Measurements from ENCODE around the gene TEX36.

The TEX36 gene

DNA sequence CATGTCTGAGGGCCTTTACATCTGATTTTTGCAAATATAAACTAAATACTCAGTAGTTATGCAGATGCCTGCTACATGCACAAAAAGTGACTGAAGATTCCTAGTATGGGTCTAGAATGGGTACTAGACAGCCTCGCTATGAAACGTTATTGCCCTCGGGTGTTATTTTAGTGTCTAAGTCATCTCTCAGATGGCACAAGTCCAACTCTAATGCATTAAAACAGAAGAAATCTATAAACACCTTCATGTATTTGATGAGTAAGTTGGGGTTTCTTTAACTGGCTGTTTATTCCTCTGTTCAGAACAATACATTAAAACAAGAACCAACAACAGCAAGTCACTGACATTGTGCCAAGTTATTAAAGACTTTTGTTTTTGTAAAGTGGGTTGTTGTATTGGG, 41.6 kb downstream of the TEX36 start:
- no peaks in the 10 kb centered on the region for H3K36me3 ChIP-seq (ENCODE audit: control insufficient read depth, insufficient read depth, low read length)
- H3K4me3 ChIP-seq (replicated peaks; ENCODE audit: low read depth, low read length) = no peak overlapping the region
- TF ChIP-seq, protein P1, sequence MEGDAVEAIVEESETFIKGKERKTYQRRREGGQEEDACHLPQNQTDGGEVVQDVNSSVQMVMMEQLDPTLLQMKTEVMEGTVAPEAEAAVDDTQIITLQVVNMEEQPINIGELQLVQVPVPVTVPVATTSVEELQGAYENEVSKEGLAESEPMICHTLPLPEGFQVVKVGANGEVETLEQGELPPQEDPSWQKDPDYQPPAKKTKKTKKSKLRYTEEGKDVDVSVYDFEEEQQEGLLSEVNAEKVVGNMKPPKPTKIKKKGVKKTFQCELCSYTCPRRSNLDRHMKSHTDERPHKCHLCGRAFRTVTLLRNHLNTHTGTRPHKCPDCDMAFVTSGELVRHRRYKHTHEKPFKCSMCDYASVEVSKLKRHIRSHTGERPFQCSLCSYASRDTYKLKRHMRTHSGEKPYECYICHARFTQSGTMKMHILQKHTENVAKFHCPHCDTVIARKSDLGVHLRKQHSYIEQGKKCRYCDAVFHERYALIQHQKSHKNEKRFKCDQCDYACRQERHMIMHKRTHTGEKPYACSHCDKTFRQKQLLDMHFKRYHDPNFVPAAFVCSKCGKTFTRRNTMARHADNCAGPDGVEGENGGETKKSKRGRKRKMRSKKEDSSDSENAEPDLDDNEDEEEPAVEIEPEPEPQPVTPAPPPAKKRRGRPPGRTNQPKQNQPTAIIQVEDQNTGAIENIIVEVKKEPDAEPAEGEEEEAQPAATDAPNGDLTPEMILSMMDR (IDR thresholded peaks at IDR 0.05; ENCODE audit: insufficient read depth, low read length, poor library complexity, severe bottlenecking) = no peak
- no peak for DNase-seq (ENCODE audit: extremely low read depth, insufficient read length)
- no peaks in the 10 kb centered on the region for H3K27me3 ChIP-seq (replicated peaks; ENCODE audit: control insufficient read depth, insufficient read depth, low read length)

DNA sequence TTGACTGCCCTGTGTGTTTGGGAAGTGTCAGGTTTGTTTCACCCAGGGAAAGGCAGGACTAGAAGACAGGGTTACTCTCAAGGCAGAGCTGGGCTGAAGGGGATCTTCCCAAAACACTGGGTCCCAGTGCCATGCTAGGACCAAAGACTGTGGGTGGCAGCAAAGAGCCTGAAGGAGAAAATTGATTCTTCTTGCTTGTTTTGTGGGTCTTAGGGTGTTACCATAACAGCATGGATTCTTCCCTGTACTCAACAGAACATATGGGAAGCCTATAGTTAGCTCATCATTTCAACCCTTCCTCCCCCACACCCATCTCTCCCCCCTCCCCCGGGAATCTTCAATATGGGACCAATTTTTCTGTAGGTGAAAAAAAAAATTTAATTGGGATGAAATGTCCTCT, 42.3 kb downstream of the TEX36 start:
- H3K4me3 ChIP-seq (replicated peaks; ENCODE audit: low read depth, low read length) = no peak overlapping the region
- H3K27me3 ChIP-seq (replicated peaks; ENCODE audit: control insufficient read depth, insufficient read depth, low read length) = no peaks in the 10 kb centered on the region
- no peak for DNase-seq (ENCODE audit: extremely low read depth, insufficient read length)
- TF ChIP-seq, protein P1 (IDR thresholded peaks at IDR 0.05; ENCODE audit: insufficient read depth, low read length, poor library complexity, severe bottlenecking) = no peak
- H3K36me3 ChIP-seq (ENCODE audit: control insufficient read depth, insufficient read depth, low read length) = no peaks in the 10 kb centered on the region

DNA sequence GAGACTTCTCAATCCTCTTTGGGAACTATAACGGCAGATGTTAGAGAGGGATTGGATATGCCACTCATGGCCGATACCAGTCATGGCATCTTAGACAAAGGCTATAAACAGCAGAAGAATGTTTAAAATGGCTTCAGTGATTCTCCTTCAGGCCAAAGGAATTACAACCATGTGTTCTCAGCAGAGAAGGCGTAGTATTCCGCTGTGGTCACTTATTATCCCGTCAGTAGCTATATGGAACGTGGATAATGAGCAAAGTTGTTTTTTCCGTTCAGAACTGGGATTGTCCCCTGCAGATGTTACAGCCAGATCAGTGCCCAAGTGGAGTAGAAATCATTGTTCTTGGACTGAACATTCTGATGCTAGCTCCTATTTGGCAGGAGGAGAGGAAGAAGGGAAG, 43.1 kb downstream of the TEX36 start:
- Histone ChIP-seq H3K4me3 (replicated peaks; ENCODE audit: low read depth, low read length) (no peak overlapping the region), H3K36me3 (ENCODE audit: control insufficient read depth, insufficient read depth, low read length) (no peaks in the 10 kb centered on the region), H3K27me3 (replicated peaks; ENCODE audit: control insufficient read depth, insufficient read depth, low read length) (no peaks in the 10 kb centered on the region; the same call in 1 of the 2 replicates)
- no peak for DNase-seq (ENCODE audit: extremely low read depth, insufficient read length)
- TF ChIP-seq, protein P1 (IDR thresholded peaks at IDR 0.05; ENCODE audit: insufficient read depth, low read length, poor library complexity, severe bottlenecking) = no peak

DNA sequence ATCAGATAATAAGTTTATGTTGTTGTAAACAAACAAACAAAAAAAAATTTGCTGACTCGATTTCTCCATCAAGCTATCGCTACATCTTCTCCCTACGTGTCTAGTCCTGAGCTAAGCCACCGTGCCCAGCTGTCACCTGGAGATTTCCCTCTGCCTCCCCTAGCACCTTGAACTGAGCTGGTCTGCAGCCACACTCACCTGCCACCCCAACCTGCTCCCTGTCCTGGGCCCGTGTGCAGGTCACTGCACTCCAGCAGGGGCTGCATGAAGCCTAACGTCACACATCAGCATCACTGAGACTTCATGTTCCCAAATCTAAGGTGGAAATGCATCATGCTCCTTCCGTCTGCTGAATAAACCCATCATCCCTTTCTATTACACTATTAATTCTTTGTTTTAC, 44.4 kb downstream of the TEX36 start:
- TF ChIP-seq, protein P1 (IDR thresholded peaks at IDR 0.05; ENCODE audit: insufficient read depth, low read length, poor library complexity, severe bottlenecking) = no peak
- Histone ChIP-seq H3K36me3 (ENCODE audit: control insufficient read depth, insufficient read depth, low read length) (no peaks in the 10 kb centered on the region), H3K4me3 (replicated peaks; ENCODE audit: low read depth, low read length) (no peak overlapping the region), H3K27me3 (replicated peaks; ENCODE audit: control insufficient read depth, insufficient read depth, low read length) (no peaks in the 10 kb centered on the region; the same call in 1 of the 2 replicates)
- no peak for DNase-seq (ENCODE audit: extremely low read depth, insufficient read length)

DNA sequence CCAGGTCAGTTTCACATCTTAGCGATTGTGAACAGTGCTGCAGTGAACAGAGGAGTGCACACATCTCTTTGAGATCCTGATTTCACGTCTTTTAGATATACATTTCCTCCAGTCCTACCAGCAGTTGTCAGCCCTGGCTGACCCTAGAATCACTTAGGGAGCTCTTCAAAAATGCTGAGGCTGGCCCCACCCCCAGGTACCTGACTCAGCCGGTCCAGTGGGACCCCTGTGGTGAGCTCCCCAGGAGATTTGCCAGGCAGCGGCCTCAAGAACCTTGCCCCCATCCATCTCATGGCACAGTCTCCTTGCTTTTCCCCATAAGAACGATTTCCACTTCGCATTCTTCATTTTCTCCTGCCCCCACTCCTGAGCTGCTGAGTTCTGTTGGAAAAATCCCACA, 45.5 kb downstream of the TEX36 start:
- Histone ChIP-seq H3K4me3 (replicated peaks; ENCODE audit: low read depth, low read length) (no peak overlapping the region), H3K36me3 (ENCODE audit: control insufficient read depth, insufficient read depth, low read length) (no peaks in the 10 kb centered on the region), H3K27me3 (replicated peaks; ENCODE audit: control insufficient read depth, insufficient read depth, low read length) (no peaks in the 10 kb centered on the region; the same call in 1 of the 2 replicates)
- TF ChIP-seq, protein P1 (IDR thresholded peaks at IDR 0.05; ENCODE audit: insufficient read depth, low read length, poor library complexity, severe bottlenecking) = no peak
- DNase-seq (ENCODE audit: extremely low read depth, insufficient read length) = no peak

DNA sequence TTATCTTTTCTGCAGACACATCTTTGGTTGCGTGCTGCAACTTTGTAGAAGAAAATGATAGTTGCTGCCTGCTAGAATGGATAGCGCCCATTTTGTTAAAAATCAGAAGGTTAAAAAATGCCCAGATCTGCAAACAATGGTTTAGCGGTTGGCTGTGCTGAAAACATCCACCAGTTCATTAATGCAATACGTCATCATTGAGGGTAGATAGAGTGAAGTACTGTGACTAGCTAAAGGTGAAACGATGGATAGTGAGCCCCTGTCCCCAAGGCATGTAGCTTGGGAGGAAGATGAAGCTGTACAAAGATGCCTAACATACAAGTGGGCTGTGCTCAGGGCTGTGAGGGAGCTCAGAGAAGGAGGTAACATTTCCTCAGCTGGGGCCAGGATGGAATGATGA, 48.4 kb downstream of the TEX36 start:
- H3K27me3 ChIP-seq (replicated peaks; ENCODE audit: control insufficient read depth, insufficient read depth, low read length) = no peaks in the 10 kb centered on the region; the same call in none of the 2 replicates
- DNase-seq (ENCODE audit: extremely low read depth, insufficient read length) = no peak
- no peak overlapping the region for H3K4me3 ChIP-seq (replicated peaks; ENCODE audit: low read depth, low read length)
- H3K36me3 ChIP-seq (ENCODE audit: control insufficient read depth, insufficient read depth, low read length) = no peaks in the 10 kb centered on the region
- TF ChIP-seq, protein P1 (IDR thresholded peaks at IDR 0.05; ENCODE audit: insufficient read depth, low read length, poor library complexity, severe bottlenecking) = no peak
